H9 (cell line): Measurements from ENCODE around the gene VWA8. TPM values are rescaled to one million over a fixed set of nuclear protein-coding genes. Genes with fewer than 3 reads are reported as not detected.

ENCODE experiments used
- DNase-seq: peaks from one replicate; pipeline ENCODE4 v3.0.0-alpha.2; 2017
- H2AFZ ChIP-seq: one replicate; pipeline ENCODE4 v1.6.1; 2013; ENCODE audit warnings: mild to moderate bottlenecking, low read length, control low read depth, moderate library complexity
- H2AK5ac ChIP-seq: 2 replicates; pipeline ENCODE4 v1.6.1; 2013; ENCODE audit warnings: low read length, control low read depth, mixed read lengths; ENCODE audit not compliant: insufficient read length
- H2BK120ac ChIP-seq: one replicate; pipeline ENCODE4 v1.6.1; 2013; ENCODE audit warnings: low read depth, mild to moderate bottlenecking, low read length, control low read depth, inconsistent platforms; ENCODE audit not compliant: poor library complexity, severe bottlenecking
- H2BK12ac ChIP-seq: 2 replicates; pipeline ENCODE4 v1.6.1; 2013; ENCODE audit warnings: low read length, control low read depth, mixed read lengths, low read depth; ENCODE audit not compliant: insufficient read length
- H2BK15ac ChIP-seq: 2 replicates; pipeline ENCODE4 v1.6.1; 2013; ENCODE audit warnings: low read depth, low read length, control low read depth
- H2BK20ac ChIP-seq: one replicate; pipeline ENCODE4 v1.6.1; 2013; ENCODE audit warnings: low read depth, mild to moderate bottlenecking, low read length, control low read depth, inconsistent platforms; ENCODE audit not compliant: poor library complexity, severe bottlenecking
- H2BK5ac ChIP-seq: 2 replicates; pipeline ENCODE4 v1.6.1; 2013; ENCODE audit warnings: low read length, control low read depth, mixed read lengths; ENCODE audit not compliant: insufficient read length
- H3K14ac ChIP-seq: 2 replicates; pipeline ENCODE4 v1.6.1; 2013; ENCODE audit warnings: low read length, control low read depth; ENCODE audit not compliant: insufficient read depth
- H3K18ac ChIP-seq: 2 replicates; pipeline ENCODE4 v1.6.1; 2013; ENCODE audit warnings: low read depth, mild to moderate bottlenecking, mixed read lengths, low read length, control low read depth; ENCODE audit not compliant: insufficient read length
- H3K23ac ChIP-seq: 2 replicates; pipeline ENCODE4 v1.6.1; 2013; ENCODE audit warnings: low read length, control low read depth, mixed read lengths, low read depth; ENCODE audit not compliant: insufficient read length
- H3K23me2 ChIP-seq: 2 replicates; pipeline ENCODE4 v1.6.1; 2013; ENCODE audit warnings: low read depth, mild to moderate bottlenecking, mixed read lengths, low read length, control low read depth; ENCODE audit not compliant: insufficient read length, poor library complexity, severe bottlenecking
- H3K27ac ChIP-seq: 2 replicates; pipeline ENCODE4 v1.5.1; 2013; ENCODE audit warnings: low read length, control low read depth, mixed read lengths, low read depth; ENCODE audit not compliant: insufficient read length
- H3K27me3 ChIP-seq: 2 replicates; pipeline ENCODE4 v1.6.1; 2013; ENCODE audit warnings: low read length, control low read depth, inconsistent platforms; ENCODE audit not compliant: insufficient read depth
- H3K4ac ChIP-seq: 2 replicates; pipeline ENCODE4 v1.6.1; 2013; ENCODE audit warnings: low read depth, mild to moderate bottlenecking, control low read depth, inconsistent platforms, low read length, moderate library complexity
- H3K4me1 ChIP-seq: 2 replicates; pipeline ENCODE4 v1.6.1; 2013; ENCODE audit warnings: low read length, control low read depth, inconsistent platforms; ENCODE audit not compliant: insufficient read depth
- H3K4me2 ChIP-seq: 2 replicates; pipeline ENCODE4 v1.6.1; 2013; ENCODE audit warnings: low read length, control low read depth, mixed read lengths; ENCODE audit not compliant: insufficient read length, insufficient read depth
- H3K56ac ChIP-seq: 2 replicates; pipeline ENCODE4 v1.6.1; 2013; ENCODE audit warnings: low read depth, mild to moderate bottlenecking, mixed read lengths, low read length, control low read depth; ENCODE audit not compliant: insufficient read length
- H3K79me1 ChIP-seq: 2 replicates; pipeline ENCODE4 v1.6.1; 2013; ENCODE audit warnings: low read depth, mild to moderate bottlenecking, moderate library complexity, low read length, control low read depth, inconsistent platforms; ENCODE audit not compliant: insufficient read depth, poor library complexity, severe bottlenecking
- H3K79me2 ChIP-seq: 2 replicates; pipeline ENCODE4 v1.6.1; 2013; ENCODE audit warnings: low read length, control low read depth, inconsistent platforms; ENCODE audit not compliant: insufficient read depth
- H3K9ac ChIP-seq: 2 replicates; pipeline ENCODE4 v1.6.1; 2013; ENCODE audit warnings: low read length, control low read depth, mixed read lengths; ENCODE audit not compliant: insufficient read length; ENCODE audit errors: extremely low read depth
- H3K9me3 ChIP-seq: one replicate; pipeline ENCODE4 v1.6.1; 2013; ENCODE audit warnings: low read depth, low read length, inconsistent platforms; ENCODE audit not compliant: control insufficient read depth
- H3T11ph ChIP-seq: one replicate; pipeline ENCODE4 v1.6.1; 2013; ENCODE audit warnings: mild to moderate bottlenecking, low read length, control low read depth, inconsistent platforms
- H4K20me1 ChIP-seq: one replicate; pipeline ENCODE4 v1.6.1; 2013; ENCODE audit not compliant: control insufficient read depth, insufficient read length, insufficient read depth
- H4K5ac ChIP-seq: 2 replicates; pipeline ENCODE4 v1.6.1; 2013; ENCODE audit warnings: low read depth, mild to moderate bottlenecking, mixed read lengths, low read length, control low read depth; ENCODE audit not compliant: insufficient read length
- H4K8ac ChIP-seq: replicated peaks from 2 replicates; pipeline ENCODE4 v1.6.1; 2013; ENCODE audit warnings: low read length, control low read depth, mixed read lengths, low read depth; ENCODE audit not compliant: insufficient read length
- H4K91ac ChIP-seq: 2 replicates; pipeline ENCODE4 v1.6.1; 2013; ENCODE audit warnings: low read depth, mild to moderate bottlenecking, moderate library complexity, mixed read lengths, low read length, control low read depth; ENCODE audit not compliant: insufficient read length
- H3K27ac Mint-ChIP-seq, 3 experiments: 2 replicates in 2 of 3; 3 replicates in 1 of 3; pipeline ENCODE4 v1.8.0; 2020 to 2021; ENCODE audit warnings: mixed read lengths in 3 of 3, mild to moderate bottlenecking in 1 of 3, moderate library complexity in 1 of 3
- H3K27me3 Mint-ChIP-seq: 2 replicates; pipeline ENCODE4 v1.8.0; 2021; ENCODE audit warnings: low read depth, mild to moderate bottlenecking, moderate library complexity, mixed read lengths
- H3K36me3 Mint-ChIP-seq, 3 experiments: 2 replicates in 2 of 3; 3 replicates in 1 of 3; pipeline ENCODE4 v1.8.0; 2020 to 2021; ENCODE audit warnings: low read depth in 3 of 3, mixed read lengths in 3 of 3; ENCODE audit not compliant: insufficient read depth in 1 of 3
- H3K4me1 Mint-ChIP-seq, 2 experiments: 2 replicates each; pipeline ENCODE4 v1.8.0; 2020; ENCODE audit warnings: mixed read lengths in 2 of 2
- H3K4me3 Mint-ChIP-seq, 2 experiments: 2 replicates in 1 of 2; 3 replicates in 1 of 2; pipeline ENCODE4 v1.8.0; 2020 to 2021; ENCODE audit warnings: mild to moderate bottlenecking in 2 of 2, mixed read lengths in 2 of 2, moderate library complexity in 1 of 2
- H3K9me3 Mint-ChIP-seq, 2 experiments: 2 replicates in 1 of 2; 3 replicates in 1 of 2; pipeline ENCODE4 v1.8.0; 2020; ENCODE audit warnings: mild to moderate bottlenecking in 2 of 2, mixed read lengths in 2 of 2, moderate library complexity in 1 of 2
- CTCF ChIP-seq: fragments of 200-600 bp; sonication (generic); conservative IDR thresholded peaks from 3 replicates; pipeline ENCODE4 v1.8.0; 2021; ENCODE audit warnings: antibody characterized with exemption, mild to moderate bottlenecking
- WGBS: extraction: QIAGEN DNeasy Blood & Tissue Kit; methylation state at CpG from one replicate; pipeline ENCODE4 v1.1.7; 2013; ENCODE audit warnings: missing lambda C conversion rate, low lambda C conversion rate, mixed read lengths; ENCODE audit not compliant: insufficient read length; ENCODE audit errors: extremely low coverage; 5-methylcytosine and 5-hydroxymethylcytosine counted together
- total RNA-seq: library from RNA; stranded (reverse); gene quantifications from 2 replicates; pipeline ENCODE4 v1.2.1, GENCODE V29; 2021

Gene VWA8
- total RNA-seq, 1 experiment from 2014 or later = 17.4 TPM

DNA sequence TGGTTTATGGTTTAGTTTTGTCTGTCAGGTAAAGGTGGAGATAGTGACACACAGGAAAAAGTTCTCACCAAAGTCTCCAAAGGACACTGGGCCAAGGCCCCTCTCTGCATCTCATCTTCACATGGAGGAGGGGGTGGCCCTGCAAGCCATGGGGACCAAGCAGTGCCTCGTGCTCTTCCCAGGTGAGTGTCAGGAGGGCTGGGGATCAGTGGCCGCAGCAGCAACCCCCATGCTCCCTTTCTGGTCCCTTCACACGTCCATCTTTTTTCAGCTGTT lies 415.5 kb downstream of the VWA8 start:
- Histone ChIP-seq H2BK120ac (no peak overlapping the region), H2AK5ac (no peak overlapping the region), H3K79me2 (no peaks in the 10 kb centered on the region), H2BK5ac (no peak overlapping the region), H3K27ac (no peak overlapping the region), H3K18ac (no peak overlapping the region), H3K56ac (no peak overlapping the region), H3T11ph (no peak overlapping the region), H3K4ac (no peak overlapping the region), H3K9me3 (peaks cover 4% of the 10 kb centered on the region), H3K79me1 (no peaks in the 10 kb centered on the region), H3K14ac (no peak overlapping the region), H3K9ac (no peak overlapping the region), H3K23me2 (no peaks in the 10 kb centered on the region), H3K4me1 (0 out of 2 replicates have a peak, but pooled peaks cover 3% of the 10 kb centered on the region), H4K5ac (no peak overlapping the region), H3K4me2 (no peak overlapping the region), H3K27me3 (no peaks in the 10 kb centered on the region), H2BK12ac (no peak overlapping the region), H3K23ac (no peak overlapping the region), H2BK15ac (no peak overlapping the region), H2AFZ (no peak overlapping the region), H4K91ac (no peak overlapping the region), H4K20me1 (no peaks in the 10 kb centered on the region), H4K8ac (no peak overlapping the region), H2BK20ac (no peak overlapping the region)
- WGBS = no CpG with 5 or more reads among the region's 3 CpGs
- TF ChIP-seq CTCF = no peak
- H3K4me1 Mint-ChIP-seq = peaks cover 12 to 15% of the 10 kb centered on the region in 2 experiments
- peaks cover 17 to 20% of the 10 kb centered on the region in 2 experiments for H3K9me3 Mint-ChIP-seq
- peaks cover 8% of the 10 kb centered on the region for H3K27me3 Mint-ChIP-seq
- peaks cover 0 to 17% (median 4%) of the 10 kb centered on the region in 3 experiments; a peak in 5 of 7 replicates for H3K36me3 Mint-ChIP-seq
- H3K4me3 Mint-ChIP-seq = no peak overlapping the region
- no peak overlapping the region for H3K27ac Mint-ChIP-seq
- DNase-seq = no peak
